Kidney capillary endothelial cell (primary cell): Measurements from ENCODE around the gene ADGRD1.
"Not testable (repeated sequence)": the region's sequence is repeated elsewhere in the genome, so short reads cannot be mapped to it uniquely, and the experiment has no call there.

ENCODE experiments used
- DNase-seq: peaks from one replicate; pipeline ENCODE4 v3.0.0-alpha.2; 2018; ENCODE audit warnings: low spot score

ADGRD1 gene

GRCh38 chr12:130987151-130987931 lies 33.6 kb downstream of the ADGRD1 start:
- no peak for DNase-seq

- no peak for DNase-seq
Measured at GRCh38 chr12:130988261-130988660, 34.6 kb downstream of the ADGRD1 start.

GRCh38 chr12:130988751-130989150 lies 35.0 kb downstream of the ADGRD1 start:
- DNase-seq = no peak

GRCh38 chr12:130989391-130989790 lies 35.7 kb downstream of the ADGRD1 start:
- DNase-seq = no peak

- DNase-seq = no peak
Measured at GRCh38 chr12:130990034-130990433, 36.3 kb downstream of the ADGRD1 start.

GRCh38 chr12:130992448-130992847 lies 38.7 kb downstream of the ADGRD1 start:
- no peak for DNase-seq

- no peak for DNase-seq
Measured at GRCh38 chr12:130992979-130993538, 39.4 kb downstream of the ADGRD1 start.

- no peak for DNase-seq
Measured at GRCh38 chr12:130993759-130994670, 40.3 kb downstream of the ADGRD1 start.

GRCh38 chr12:130994821-130995375 lies 41.2 kb downstream of the ADGRD1 start:
- DNase-seq = no peak

- DNase-seq = not testable (repeated sequence)
Measured at GRCh38 chr12:130995386-130995969, 41.8 kb downstream of the ADGRD1 start.

GRCh38 chr12:130998136-130998535 lies 44.4 kb downstream of the ADGRD1 start:
- DNase-seq = no peak

GRCh38 chr12:131000000-131000486 lies 46.3 kb downstream of the ADGRD1 start:
- DNase-seq = no peak

GRCh38 chr12:131001493-131001892 lies 47.8 kb downstream of the ADGRD1 start:
- no peak for DNase-seq

GRCh38 chr12:131002216-131002631 lies 48.5 kb downstream of the ADGRD1 start:
- DNase-seq = no peak

GRCh38 chr12:131003036-131003715 lies 49.5 kb downstream of the ADGRD1 start:
- no peak for DNase-seq

- DNase-seq = no peak
Measured at GRCh38 chr12:131003716-131004045, 50.0 kb downstream of the ADGRD1 start.

- no peak for DNase-seq
Measured at GRCh38 chr12:131004166-131004565, 50.5 kb downstream of the ADGRD1 start.

- no peak for DNase-seq
Measured at GRCh38 chr12:131005161-131006035, 51.7 kb downstream of the ADGRD1 start.

- DNase-seq = no peak
Measured at GRCh38 chr12:131006036-131006735, 52.5 kb downstream of the ADGRD1 start.
